Measurements from ENCODE around the gene CYP46A1. TPM values are rescaled to one million over a fixed set of nuclear protein-coding genes. Genes with fewer than 3 reads are reported as not detected.
A peak's percentile ranks its signal among the peaks of the same experiment; 100 is the strongest.

CYP46A1 gene
- total and polyA plus RNA-seq, 9 donors = 2.3 to 6.3 (median 3.7) TPM

GRCh38 chr14:99742509-99743487 lies 58.7 kb downstream of the CYP46A1 start:
- Histone ChIP-seq H3K27me3 (ENCODE audit: control insufficient read depth, insufficient read depth, low read length) (peaks cover 5% of the 10 kb centered on the region), H3K4me3 (ENCODE audit: low read length) (no peak overlapping the region), H3K27ac (ENCODE audit: low read length) (no peak overlapping the region), H3K4me1 (ENCODE audit: control insufficient read depth, insufficient read depth, low read length) (peaks cover 64% of the 10 kb centered on the region), H3K36me3 (ENCODE audit: control insufficient read depth, insufficient read depth, low read length) (no peaks in the 10 kb centered on the region), H3K9me3 (replicated peaks; ENCODE audit: control insufficient read depth, low read depth, low read length) (no peaks in the 10 kb centered on the region)
- 90% methylated on average over 20 of the region's 25 CpGs for WGBS (ENCODE audit: insufficient coverage)
- DNase-seq = no peak

DNA sequence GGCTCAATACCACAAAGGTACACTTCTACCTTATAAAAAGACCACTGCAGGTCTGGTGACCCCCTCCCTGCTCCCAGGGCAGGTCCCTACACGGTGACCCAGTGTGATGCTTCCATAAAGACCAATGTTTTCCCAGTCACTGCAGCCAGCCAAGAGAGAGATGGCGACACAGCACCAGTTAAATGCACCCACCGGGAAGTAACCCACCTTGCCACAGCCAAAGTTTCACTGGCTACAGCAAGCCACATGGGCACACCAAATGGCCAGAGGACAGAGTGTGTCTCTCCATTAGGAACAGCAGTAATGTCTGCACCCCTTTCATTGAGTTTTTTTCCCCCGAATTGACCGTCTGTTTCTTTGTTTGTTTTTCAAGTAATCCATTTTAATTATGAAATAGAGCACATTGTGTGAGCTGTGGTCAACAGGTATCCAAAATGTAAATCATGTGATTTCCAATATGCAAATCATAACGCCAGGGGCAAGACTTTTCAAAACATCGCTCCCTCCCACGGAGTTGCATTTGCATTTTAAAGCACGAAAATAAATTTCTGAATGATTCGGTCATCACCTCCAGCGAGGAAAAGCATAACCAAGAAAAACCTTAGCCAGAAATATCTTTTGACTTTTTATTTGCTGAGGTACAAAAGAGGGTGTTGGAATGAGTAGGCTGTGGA lies 60.2 kb downstream of the CYP46A1 start:
- H3K36me3 ChIP-seq (ENCODE audit: control insufficient read depth, insufficient read depth, low read length) = no peaks in the 10 kb centered on the region
- DNase-seq = no peak
- H3K4me1 ChIP-seq (ENCODE audit: control insufficient read depth, insufficient read depth, low read length) = peaks cover 64% of the 10 kb centered on the region
- H3K9me3 ChIP-seq (replicated peaks; ENCODE audit: control insufficient read depth, low read depth, low read length) = no peaks in the 10 kb centered on the region
- H3K4me3 ChIP-seq (ENCODE audit: low read length) = no peak overlapping the region
- no peak overlapping the region for H3K27ac ChIP-seq (ENCODE audit: low read length)
- H3K27me3 ChIP-seq (ENCODE audit: control insufficient read depth, insufficient read depth, low read length) = peaks cover 5% of the 10 kb centered on the region
- 43% methylated on average over 7 of the region's 11 CpGs for WGBS (ENCODE audit: insufficient coverage)

DNA sequence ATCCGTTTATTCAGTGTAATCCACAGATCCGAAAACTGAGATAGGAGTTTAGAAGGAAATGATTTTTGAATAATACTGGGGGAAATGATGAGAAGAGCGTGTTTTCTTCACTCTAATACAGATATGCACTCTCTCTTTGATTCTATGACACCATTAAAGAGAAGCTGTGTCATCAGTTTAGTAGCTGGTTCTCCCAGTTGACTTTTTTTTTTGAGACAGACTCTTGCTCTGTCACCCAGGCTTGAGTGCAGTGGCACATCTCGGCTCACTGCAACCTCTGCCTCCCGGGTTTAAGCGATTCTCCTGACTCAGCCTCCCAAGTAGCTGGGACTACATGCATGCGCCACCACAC lies 60.8 kb downstream of the CYP46A1 start:
- Histone ChIP-seq H3K4me1 (ENCODE audit: control insufficient read depth, insufficient read depth, low read length) (peaks cover 64% of the 10 kb centered on the region), H3K27me3 (ENCODE audit: control insufficient read depth, insufficient read depth, low read length) (peaks cover 5% of the 10 kb centered on the region), H3K4me3 (ENCODE audit: low read length) (no peak overlapping the region), H3K27ac (ENCODE audit: low read length) (no peak overlapping the region), H3K36me3 (ENCODE audit: control insufficient read depth, insufficient read depth, low read length) (no peaks in the 10 kb centered on the region), H3K9me3 (replicated peaks; ENCODE audit: control insufficient read depth, low read depth, low read length) (no peaks in the 10 kb centered on the region)
- no peak for DNase-seq
- 100% methylated on average over 3 of the region's 7 CpGs for WGBS (ENCODE audit: insufficient coverage)

GRCh38 chr14:99745307-99745951 lies 61.3 kb downstream of the CYP46A1 start:
- DNase-seq = no peak
- H3K4me3 ChIP-seq (ENCODE audit: low read length) = no peak overlapping the region
- no peaks in the 10 kb centered on the region for H3K9me3 ChIP-seq (replicated peaks; ENCODE audit: control insufficient read depth, low read depth, low read length)
- H3K27ac ChIP-seq (ENCODE audit: low read length) = peak overlapping the region; percentile 35
- no peaks in the 10 kb centered on the region for H3K36me3 ChIP-seq (ENCODE audit: control insufficient read depth, insufficient read depth, low read length)
- peaks cover under 1% of the 10 kb centered on the region for H3K27me3 ChIP-seq (ENCODE audit: control insufficient read depth, insufficient read depth, low read length)
- peaks cover 64% of the 10 kb centered on the region for H3K4me1 ChIP-seq (ENCODE audit: control insufficient read depth, insufficient read depth, low read length)
- 74% methylated on average over 3 of the region's 10 CpGs for WGBS (ENCODE audit: insufficient coverage)

- no peaks in the 10 kb centered on the region for H3K27me3 ChIP-seq (ENCODE audit: control insufficient read depth, insufficient read depth, low read length)
- peaks cover 54% of the 10 kb centered on the region for H3K4me1 ChIP-seq (ENCODE audit: control insufficient read depth, insufficient read depth, low read length)
- no peak overlapping the region for H3K4me3 ChIP-seq (ENCODE audit: low read length)
- 78% methylated on average over 5 of the region's 7 CpGs for WGBS (ENCODE audit: insufficient coverage)
- no peaks in the 10 kb centered on the region for H3K9me3 ChIP-seq (replicated peaks; ENCODE audit: control insufficient read depth, low read depth, low read length)
- no peak for DNase-seq
- no peaks in the 10 kb centered on the region for H3K36me3 ChIP-seq (ENCODE audit: control insufficient read depth, insufficient read depth, low read length)
- no peak overlapping the region for H3K27ac ChIP-seq (ENCODE audit: low read length)
These were observed 63.1 kb downstream of the CYP46A1 start for GRCh38 chr14:99747167-99747566.

DNA sequence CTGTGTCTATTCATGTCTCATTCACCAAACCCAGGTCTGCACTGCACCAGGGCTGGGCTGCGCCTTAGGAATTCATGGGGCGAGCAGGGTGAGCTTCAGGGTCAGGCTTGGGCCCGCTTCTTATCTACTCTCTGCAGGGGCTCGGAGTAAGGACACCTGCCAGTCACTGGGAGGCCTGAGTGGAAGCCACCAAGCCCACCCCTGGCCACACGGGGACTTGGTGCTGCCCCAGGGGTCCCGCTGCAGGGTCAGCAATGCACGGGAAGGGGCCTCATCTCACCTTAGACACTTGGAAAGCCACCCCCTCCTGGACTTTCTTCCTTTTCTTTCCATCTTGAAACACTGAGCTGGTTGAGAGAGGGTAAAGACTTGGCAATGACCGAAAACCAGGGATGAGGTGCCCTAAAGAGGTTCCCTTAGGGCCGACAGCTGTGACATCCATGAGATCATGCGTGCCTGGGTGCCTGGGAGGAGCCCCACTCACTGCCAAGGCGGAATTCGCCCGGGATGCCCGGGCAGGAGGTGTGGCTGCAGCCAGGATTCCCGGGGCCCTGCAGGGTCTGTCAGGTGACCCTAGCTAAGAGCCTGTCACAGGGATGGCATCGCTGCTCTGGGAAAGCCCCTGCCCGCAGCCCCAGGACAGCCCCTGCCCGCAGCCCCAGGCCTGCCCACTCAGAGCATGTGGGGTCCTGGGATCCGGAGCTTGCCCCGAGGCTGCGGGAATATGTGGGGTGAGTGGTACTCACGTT lies 63.7 kb downstream of the CYP46A1 start:
- H3K36me3 ChIP-seq (ENCODE audit: control insufficient read depth, insufficient read depth, low read length) = no peaks in the 10 kb centered on the region
- WGBS (ENCODE audit: insufficient coverage) = 79% methylated on average over 19 of the region's 22 CpGs
- no peaks in the 10 kb centered on the region for H3K9me3 ChIP-seq (replicated peaks; ENCODE audit: control insufficient read depth, low read depth, low read length)
- no peak overlapping the region for H3K4me3 ChIP-seq (ENCODE audit: low read length)
- H3K27me3 ChIP-seq (ENCODE audit: control insufficient read depth, insufficient read depth, low read length) = no peaks in the 10 kb centered on the region
- DNase-seq = no peak
- H3K27ac ChIP-seq (ENCODE audit: low read length) = peak overlapping the region; percentile 42
- peaks cover 58% of the 10 kb centered on the region for H3K4me1 ChIP-seq (ENCODE audit: control insufficient read depth, insufficient read depth, low read length)

DNA sequence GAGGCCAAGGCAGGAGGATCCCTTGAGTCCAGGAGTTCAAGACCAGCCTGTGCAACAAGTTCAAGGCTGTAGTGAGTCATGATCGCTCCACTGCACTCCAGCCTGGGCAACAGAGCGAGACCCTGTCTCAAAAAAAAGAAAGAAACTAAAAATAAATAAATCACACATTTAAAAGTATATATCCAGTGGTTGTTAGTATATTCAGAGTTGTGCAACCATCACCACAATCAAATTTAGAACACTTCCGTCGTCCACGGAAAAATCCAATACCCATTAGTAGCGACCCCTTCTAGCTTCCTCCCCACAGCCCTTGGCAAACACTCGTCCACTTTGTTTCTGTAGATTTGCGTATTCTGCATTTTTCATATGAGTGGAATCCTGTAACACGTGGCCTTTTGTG lies 64.4 kb downstream of the CYP46A1 start:
- Histone ChIP-seq H3K4me1 (ENCODE audit: control insufficient read depth, insufficient read depth, low read length) (peaks cover 64% of the 10 kb centered on the region), H3K4me3 (ENCODE audit: low read length) (no peak overlapping the region), H3K27ac (ENCODE audit: low read length) (no peak overlapping the region), H3K9me3 (replicated peaks; ENCODE audit: control insufficient read depth, low read depth, low read length) (no peaks in the 10 kb centered on the region), H3K27me3 (ENCODE audit: control insufficient read depth, insufficient read depth, low read length) (peaks cover 1% of the 10 kb centered on the region), H3K36me3 (ENCODE audit: control insufficient read depth, insufficient read depth, low read length) (no peaks in the 10 kb centered on the region)
- 71% methylated on average over 7 of the region's 9 CpGs for WGBS (ENCODE audit: insufficient coverage)
- DNase-seq = no peak

DNA sequence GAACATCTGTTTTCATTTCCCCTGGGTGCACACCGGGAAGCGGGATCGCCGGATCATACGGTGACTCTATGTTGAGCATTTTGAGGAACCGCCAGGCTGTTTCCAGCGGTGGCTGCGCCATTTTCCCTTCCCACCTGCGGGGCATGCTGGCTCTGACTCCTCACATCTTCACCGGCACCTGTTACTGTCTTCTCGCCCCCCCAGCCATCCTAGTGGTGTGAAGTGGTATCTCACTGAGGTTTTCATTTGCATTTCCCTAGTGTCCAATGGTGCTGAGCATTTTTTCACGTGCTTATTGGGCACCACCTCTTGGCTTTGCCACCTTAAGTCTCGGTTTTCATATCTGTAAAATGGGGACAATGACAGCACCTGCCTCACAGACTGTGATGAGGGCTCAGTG lies 65.0 kb downstream of the CYP46A1 start:
- DNase-seq = no peak
- no peak overlapping the region for H3K27ac ChIP-seq (ENCODE audit: low read length)
- no peaks in the 10 kb centered on the region for H3K36me3 ChIP-seq (ENCODE audit: control insufficient read depth, insufficient read depth, low read length)
- peaks cover 70% of the 10 kb centered on the region for H3K4me1 ChIP-seq (ENCODE audit: control insufficient read depth, insufficient read depth, low read length)
- no peak overlapping the region for H3K4me3 ChIP-seq (ENCODE audit: low read length)
- 56% methylated on average over 7 of the region's 13 CpGs for WGBS (ENCODE audit: insufficient coverage)
- no peaks in the 10 kb centered on the region for H3K9me3 ChIP-seq (replicated peaks; ENCODE audit: control insufficient read depth, low read depth, low read length)
- peaks cover 2% of the 10 kb centered on the region for H3K27me3 ChIP-seq (ENCODE audit: control insufficient read depth, insufficient read depth, low read length)

GRCh38 chr14:99749763-99750715 lies 65.9 kb downstream of the CYP46A1 start:
- no peak overlapping the region for H3K27ac ChIP-seq (ENCODE audit: low read length)
- DNase-seq = no peak
- 46% methylated on average over 19 of the region's 23 CpGs for WGBS (ENCODE audit: insufficient coverage)

More at GRCh38 chr14:99749763-99750715, 65.9 kb downstream of the CYP46A1 start:
- H3K9me3 ChIP-seq (replicated peaks; ENCODE audit: control insufficient read depth, low read depth, low read length) = no peaks in the 10 kb centered on the region
- peaks cover 79% of the 10 kb centered on the region for H3K4me1 ChIP-seq (ENCODE audit: control insufficient read depth, insufficient read depth, low read length)
- no peak overlapping the region for H3K4me3 ChIP-seq (ENCODE audit: low read length)
- H3K27me3 ChIP-seq (ENCODE audit: control insufficient read depth, insufficient read depth, low read length) = peaks cover 2% of the 10 kb centered on the region
- no peaks in the 10 kb centered on the region for H3K36me3 ChIP-seq (ENCODE audit: control insufficient read depth, insufficient read depth, low read length)
